Stomach smooth muscle (tissue), 2 donors: Measurements from ENCODE around the gene ROBO1.

Experiments used
- H3K27ac ChIP-seq: one replicate; pipeline ENCODE4 v1.7.0; 2013; ENCODE audit warnings: mild to moderate bottlenecking, low read length, inconsistent platforms
- H3K27me3 ChIP-seq, 2 donors: one replicate each; pipeline ENCODE4 v1.7.0; 2013; ENCODE audit warnings: low read length in 2 of 2; ENCODE audit not compliant: insufficient read depth in 2 of 2, control insufficient read depth in 1 of 2
- H3K36me3 ChIP-seq, 2 donors: one replicate each; pipeline ENCODE4 v1.7.0; 2013; ENCODE audit warnings: low read length in 2 of 2; ENCODE audit not compliant: control insufficient read depth in 2 of 2, insufficient read depth in 2 of 2
- H3K4me1 ChIP-seq: one replicate; pipeline ENCODE4 v1.7.0; 2013; ENCODE audit warnings: low read length; ENCODE audit not compliant: control insufficient read depth, insufficient read depth
- H3K4me3 ChIP-seq, 2 donors: one replicate each; pipeline ENCODE4 v1.7.0; 2013; ENCODE audit warnings: low read length in 2 of 2
- H3K9ac ChIP-seq, 2 donors: one replicate each; pipeline ENCODE4 v1.7.0; 2013; ENCODE audit warnings: low read length in 2 of 2, mild to moderate bottlenecking in 1 of 2
- H3K9me3 ChIP-seq, 2 donors: one replicate each; pipeline ENCODE4 v1.7.0; 2013; ENCODE audit warnings: low read length in 2 of 2; ENCODE audit not compliant: control insufficient read depth in 2 of 2
- donor health status: healthy.
- donor health status: Pancreatic carcinoma.

Gene ROBO1

GRCh38 chr3:78665101-78665500 is 1102.7 kb downstream of the ROBO1 start:
- Histone ChIP-seq H3K27ac (no peak overlapping the region), H3K9me3 (no peaks in the 10 kb centered on the region)

GRCh38 chr3:78660957-78661356 is 1106.8 kb downstream of the ROBO1 start:
- H3K27ac ChIP-seq, result no peak overlapping the region
- H3K27me3 ChIP-seq, result no peaks in the 10 kb centered on the region
- no peak overlapping the region for H3K9ac ChIP-seq
- H3K36me3 ChIP-seq, result peaks cover 0 to 1% of the 10 kb centered on the region in 2 donors
- no peaks in the 10 kb centered on the region for H3K4me1 ChIP-seq
- no peak overlapping the region for H3K4me3 ChIP-seq
- H3K9me3 ChIP-seq, result no peaks in the 10 kb centered on the region

More at GRCh38 chr3:78665101-78665500, 1102.7 kb downstream of the ROBO1 start:
- peaks cover 0 to 10% of the 10 kb centered on the region in 2 donors for H3K36me3 ChIP-seq
- H3K4me3 ChIP-seq, result no peak overlapping the region
- H3K4me1 ChIP-seq, result no peaks in the 10 kb centered on the region
- no peak overlapping the region for H3K9ac ChIP-seq
- H3K27me3 ChIP-seq, result no peaks in the 10 kb centered on the region

GRCh38 chr3:78659386-78659987 is 1108.3 kb downstream of the ROBO1 start:
- no peaks in the 10 kb centered on the region for H3K27me3 ChIP-seq
- no peaks in the 10 kb centered on the region for H3K4me1 ChIP-seq
- no peak overlapping the region for H3K27ac ChIP-seq
- H3K4me3 ChIP-seq, result no peak overlapping the region
- H3K9ac ChIP-seq, result no peak overlapping the region
- peaks cover 0 to 5% of the 10 kb centered on the region in 2 donors for H3K36me3 ChIP-seq
- no peaks in the 10 kb centered on the region for H3K9me3 ChIP-seq

GRCh38 chr3:78647726-78648125 is 1120.1 kb downstream of the ROBO1 start:
- Histone ChIP-seq H3K4me1 (no peaks in the 10 kb centered on the region), H3K27me3 (no peaks in the 10 kb centered on the region), H3K36me3 (peaks cover 0 to 6% of the 10 kb centered on the region in 2 donors), H3K4me3 (no peak overlapping the region), H3K9me3 (no peaks in the 10 kb centered on the region), H3K9ac (no peak overlapping the region), H3K27ac (no peak overlapping the region)

GRCh38 chr3:78645628-78646310 is 1122.0 kb downstream of the ROBO1 start:
- no peaks in the 10 kb centered on the region for H3K4me1 ChIP-seq
- no peak overlapping the region for H3K4me3 ChIP-seq
- no peaks in the 10 kb centered on the region for H3K27me3 ChIP-seq
- no peak overlapping the region for H3K9ac ChIP-seq
- H3K9me3 ChIP-seq, result no peaks in the 10 kb centered on the region
- H3K27ac ChIP-seq, result no peak overlapping the region
- peaks cover 0 to 6% of the 10 kb centered on the region in 2 donors for H3K36me3 ChIP-seq

- no peak overlapping the region for H3K9ac ChIP-seq
- no peaks in the 10 kb centered on the region for H3K27me3 ChIP-seq
- no peak overlapping the region for H3K27ac ChIP-seq
- H3K36me3 ChIP-seq, result peaks cover 0 to 3% of the 10 kb centered on the region in 2 donors
- no peaks in the 10 kb centered on the region for H3K9me3 ChIP-seq
- H3K4me1 ChIP-seq, result no peaks in the 10 kb centered on the region
- no peak overlapping the region for H3K4me3 ChIP-seq
These were observed 1123.0 kb downstream of the ROBO1 start for GRCh38 chr3:78644847-78645246.

GRCh38 chr3:78642226-78643035 is 1125.4 kb downstream of the ROBO1 start:
- H3K27ac ChIP-seq, result no peak overlapping the region
- no peak overlapping the region for H3K4me3 ChIP-seq
- H3K9ac ChIP-seq, result no peak overlapping the region
- no peaks in the 10 kb centered on the region for H3K9me3 ChIP-seq
- peaks cover 0 to 3% of the 10 kb centered on the region in 2 donors for H3K36me3 ChIP-seq
- no peaks in the 10 kb centered on the region for H3K27me3 ChIP-seq
- H3K4me1 ChIP-seq, result no peaks in the 10 kb centered on the region

- no peak overlapping the region for H3K27ac ChIP-seq
- peaks cover 0 to 3% of the 10 kb centered on the region in 2 donors for H3K36me3 ChIP-seq
- no peak overlapping the region for H3K9ac ChIP-seq
- H3K9me3 ChIP-seq, result no peaks in the 10 kb centered on the region
- no peaks in the 10 kb centered on the region for H3K4me1 ChIP-seq
- no peak overlapping the region for H3K4me3 ChIP-seq
- H3K27me3 ChIP-seq, result no peaks in the 10 kb centered on the region
These were observed 1126.1 kb downstream of the ROBO1 start for GRCh38 chr3:78641703-78642102.

GRCh38 chr3:78634316-78634715 is 1133.5 kb downstream of the ROBO1 start:
- H3K4me3 ChIP-seq, result no peak overlapping the region
- no peaks in the 10 kb centered on the region for H3K27me3 ChIP-seq

GRCh38 chr3:78633626-78634025 is 1134.2 kb downstream of the ROBO1 start:
- Histone ChIP-seq H3K27me3 (no peaks in the 10 kb centered on the region), H3K9me3 (no peaks in the 10 kb centered on the region), H3K27ac (no peak overlapping the region), H3K9ac (no peak overlapping the region), H3K4me3 (no peak overlapping the region), H3K36me3 (peaks cover 0 to 16% of the 10 kb centered on the region in 2 donors), H3K4me1 (no peaks in the 10 kb centered on the region)

More at GRCh38 chr3:78634316-78634715, 1133.5 kb downstream of the ROBO1 start:
- no peaks in the 10 kb centered on the region for H3K9me3 ChIP-seq
- no peaks in the 10 kb centered on the region for H3K4me1 ChIP-seq
- H3K36me3 ChIP-seq, result peaks cover 0 to 16% of the 10 kb centered on the region in 2 donors
- H3K27ac ChIP-seq, result no peak overlapping the region
- no peak overlapping the region for H3K9ac ChIP-seq
